Lung (tissue), 12 donors: ENCODE data around the gene C16orf96. TPM values are rescaled to one million over a fixed set of nuclear protein-coding genes. Genes with fewer than 3 reads are reported as not detected.

Experiments used
- ATAC-seq: fragments of 200-7000 bp; cut with Tn5 transposase; one replicate; pipeline ENCODE4 v1.9.1; 2020; ENCODE audit warnings: moderate number of reproducible peaks; ENCODE audit not compliant: insufficient read depth, low FRiP score
- DNase-seq, 3 donors: peaks; one replicate each; pipeline ENCODE4 v3.0.0-alpha.2; 2013 to 2017
- H3K27ac ChIP-seq, 2 donors: one replicate each; pipeline ENCODE4 v1.5.1; 2013; ENCODE audit warnings: mild to moderate bottlenecking in 2 of 2, moderate library complexity in 2 of 2, control low read depth in 1 of 2, inconsistent platforms in 1 of 2, low read depth in 1 of 2, low read length in 1 of 2
- H3K27me3 ChIP-seq, 3 donors: one replicate each; pipeline ENCODE4 v1.5.1; 2013; ENCODE audit warnings: low read length in 2 of 3; ENCODE audit not compliant: control insufficient read depth in 3 of 3, insufficient read depth in 3 of 3
- H3K36me3 ChIP-seq, 4 donors: one replicate each; pipeline ENCODE4 v1.5.1; 2013; ENCODE audit warnings: low read length in 4 of 4, mild to moderate bottlenecking in 1 of 4, moderate library complexity in 1 of 4; ENCODE audit not compliant: control insufficient read depth in 4 of 4, insufficient read depth in 4 of 4
- H3K4me1 ChIP-seq, 5 donors: one replicate each; pipeline ENCODE4 v1.5.1; 2013; ENCODE audit warnings: low read length in 5 of 5, mild to moderate bottlenecking in 2 of 5, moderate library complexity in 1 of 5; ENCODE audit not compliant: control insufficient read depth in 5 of 5, insufficient read depth in 5 of 5
- H3K4me3 ChIP-seq: one replicate; pipeline ENCODE4 v1.5.1; 2013; ENCODE audit warnings: mild to moderate bottlenecking, control low read depth, moderate library complexity
- H3K9ac ChIP-seq, 2 donors: one replicate each; pipeline ENCODE4 v1.5.1; 2013; ENCODE audit warnings: low read length in 2 of 2, control low read depth in 1 of 2; ENCODE audit not compliant: insufficient read depth in 1 of 2
- H3K9me3 ChIP-seq, 4 donors: one replicate each; pipeline ENCODE4 v1.5.1; 2013; ENCODE audit warnings: low read length in 3 of 4, mild to moderate bottlenecking in 1 of 4, moderate library complexity in 1 of 4; ENCODE audit not compliant: control insufficient read depth in 4 of 4, insufficient read depth in 3 of 4
- WGBS, 2 donors: extraction: QIAGEN DNeasy Blood & Tissue Kit; methylation state at CpG; one replicate each; pipeline ENCODE4 v1.1.7; 2013; 5-methylcytosine and 5-hydroxymethylcytosine counted together
- polyA plus RNA-seq, 2 donors: library from polyadenylated mRNA; stranded (reverse); fragments of 200-250 nt; gene quantifications; one replicate each; pipeline ENCODE4 v1.2.1, GENCODE V29; 2013
- total RNA-seq, 2 donors: library from RNA; depleted of rRNA in 1 of 2; stranded (reverse); fragments of >200 nt in 1 of 2; gene quantifications; one replicate each; pipeline ENCODE4 v1.2.1, GENCODE V29; 2014 to 2021
- TF ChIP-seq, protein P1 (sequence below): IDR thresholded peaks from 2 replicates; pipeline ENCODE4 v1.5.1; 2012; ENCODE audit warnings: mild to moderate bottlenecking; ENCODE audit errors: control extremely low read depth, extremely low read depth
- donor health status: control.
- donor health status: control.
- donor health status: Bipolar disorder and iron deficiency.
- donor health status: healthy.
- donor health status: DM: yes; HTN: yes; CAD: no.

C16orf96 gene
- total and polyA plus RNA-seq, 4 donors: 0.03 to 0.37 (median 0.16) TPM

DNA sequence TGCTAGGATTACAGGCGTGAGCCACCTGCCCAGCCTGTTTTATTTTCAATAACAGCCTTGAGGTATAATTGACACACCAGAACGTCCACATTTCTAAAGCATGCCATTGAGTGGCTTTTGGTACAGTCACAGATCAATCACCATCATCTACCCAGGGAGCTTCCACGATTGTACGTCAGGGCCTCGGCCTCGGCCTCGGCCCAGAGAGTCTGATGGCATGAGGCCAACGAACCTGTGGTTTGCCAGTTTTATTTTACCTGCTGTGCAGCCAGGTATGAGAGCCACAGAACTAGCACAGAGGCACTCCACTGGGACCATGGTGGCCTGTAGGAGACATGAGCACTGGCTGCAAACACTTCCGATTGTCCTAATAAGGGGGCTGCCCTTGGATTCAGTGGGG lies 50.2 kb downstream of the C16orf96 start:
- Histone ChIP-seq H3K27ac (no peak overlapping the region), H3K27me3 (no peaks in the 10 kb centered on the region), H3K9ac (no peak overlapping the region), H3K4me3 (no peak overlapping the region), H3K36me3 (peaks cover 0 to 25% (median 0%) of the 10 kb centered on the region in 4 donors), H3K9me3 (no peaks in the 10 kb centered on the region), H3K4me1 (peaks cover 0 to 12% (median 2%) of the 10 kb centered on the region in 5 donors)
- DNase-seq (no peak), ATAC-seq (no peak)
- 68 to 78% methylated on average over 9 of the region's 9 CpGs for WGBS, 2 donors
- TF ChIP-seq, protein P1, sequence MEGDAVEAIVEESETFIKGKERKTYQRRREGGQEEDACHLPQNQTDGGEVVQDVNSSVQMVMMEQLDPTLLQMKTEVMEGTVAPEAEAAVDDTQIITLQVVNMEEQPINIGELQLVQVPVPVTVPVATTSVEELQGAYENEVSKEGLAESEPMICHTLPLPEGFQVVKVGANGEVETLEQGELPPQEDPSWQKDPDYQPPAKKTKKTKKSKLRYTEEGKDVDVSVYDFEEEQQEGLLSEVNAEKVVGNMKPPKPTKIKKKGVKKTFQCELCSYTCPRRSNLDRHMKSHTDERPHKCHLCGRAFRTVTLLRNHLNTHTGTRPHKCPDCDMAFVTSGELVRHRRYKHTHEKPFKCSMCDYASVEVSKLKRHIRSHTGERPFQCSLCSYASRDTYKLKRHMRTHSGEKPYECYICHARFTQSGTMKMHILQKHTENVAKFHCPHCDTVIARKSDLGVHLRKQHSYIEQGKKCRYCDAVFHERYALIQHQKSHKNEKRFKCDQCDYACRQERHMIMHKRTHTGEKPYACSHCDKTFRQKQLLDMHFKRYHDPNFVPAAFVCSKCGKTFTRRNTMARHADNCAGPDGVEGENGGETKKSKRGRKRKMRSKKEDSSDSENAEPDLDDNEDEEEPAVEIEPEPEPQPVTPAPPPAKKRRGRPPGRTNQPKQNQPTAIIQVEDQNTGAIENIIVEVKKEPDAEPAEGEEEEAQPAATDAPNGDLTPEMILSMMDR: no peak

- H3K4me1 ChIP-seq: peaks cover 0 to 11% (median 4%) of the 10 kb centered on the region in 5 donors
- no peak for DNase-seq
- no peak for ATAC-seq
Measured at GRCh38 chr16:4607841-4608703, 51.9 kb downstream of the C16orf96 start.

DNA sequence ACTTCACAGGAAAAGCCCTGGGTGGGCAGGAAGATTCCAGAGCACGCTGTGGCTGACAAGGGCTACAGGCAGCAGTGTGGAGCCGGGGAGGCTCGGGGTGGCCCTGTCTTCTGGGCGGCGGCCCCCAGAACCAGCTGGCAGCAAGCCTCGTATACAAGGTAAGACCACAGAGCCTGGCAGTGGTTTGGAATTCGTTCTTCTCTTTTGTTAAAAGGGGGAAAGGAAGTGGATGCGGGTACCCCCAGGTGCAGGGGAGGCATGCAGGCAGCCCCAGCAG lies 52.5 kb downstream of the C16orf96 start:
- 84 to 87% methylated on average over 8 of the region's 8 CpGs for WGBS, 2 donors
- no peaks in the 10 kb centered on the region for H3K9me3 ChIP-seq
- no peak for ATAC-seq
- H3K27me3 ChIP-seq: no peaks in the 10 kb centered on the region
- TF ChIP-seq, protein P1: no peak
- no peak for DNase-seq
- H3K4me1 ChIP-seq: peaks cover 0 to 16% (median 5%) of the 10 kb centered on the region in 5 donors
- no peak overlapping the region for H3K27ac ChIP-seq
- H3K4me3 ChIP-seq: no peak overlapping the region
- no peak overlapping the region for H3K9ac ChIP-seq
- H3K36me3 ChIP-seq: peaks cover 0 to 25% (median 0%) of the 10 kb centered on the region in 4 donors

More at GRCh38 chr16:4607841-4608703, 51.9 kb downstream of the C16orf96 start:
- Histone ChIP-seq H3K9ac (no peak overlapping the region), H3K27me3 (no peaks in the 10 kb centered on the region), H3K9me3 (no peaks in the 10 kb centered on the region), H3K36me3 (peaks cover 0 to 25% (median 0%) of the 10 kb centered on the region in 4 donors), H3K27ac (no peak overlapping the region), H3K4me3 (no peak overlapping the region)
- TF ChIP-seq, protein P1: no peak
- 90% methylated on average over 22 of the region's 22 CpGs for WGBS, 2 donors
